WI38 (cell line): ENCODE measurements around the gene SIGLEC5.
A peak's percentile ranks its signal among the peaks of the same experiment; 100 is the strongest.

Experiments
- H3K4me3 ChIP-seq: 2 replicates; pipeline ENCODE4 v1.5.1; 2011; ENCODE audit warnings: low read depth, mild to moderate bottlenecking, control low read depth, low read length
- TF ChIP-seq, protein P1 (sequence below): IDR thresholded peaks from 2 replicates; pipeline ENCODE4 v1.5.1; 2012; ENCODE audit warnings: low read depth, mild to moderate bottlenecking, control low read depth, low read length

SIGLEC5 gene

DNA sequence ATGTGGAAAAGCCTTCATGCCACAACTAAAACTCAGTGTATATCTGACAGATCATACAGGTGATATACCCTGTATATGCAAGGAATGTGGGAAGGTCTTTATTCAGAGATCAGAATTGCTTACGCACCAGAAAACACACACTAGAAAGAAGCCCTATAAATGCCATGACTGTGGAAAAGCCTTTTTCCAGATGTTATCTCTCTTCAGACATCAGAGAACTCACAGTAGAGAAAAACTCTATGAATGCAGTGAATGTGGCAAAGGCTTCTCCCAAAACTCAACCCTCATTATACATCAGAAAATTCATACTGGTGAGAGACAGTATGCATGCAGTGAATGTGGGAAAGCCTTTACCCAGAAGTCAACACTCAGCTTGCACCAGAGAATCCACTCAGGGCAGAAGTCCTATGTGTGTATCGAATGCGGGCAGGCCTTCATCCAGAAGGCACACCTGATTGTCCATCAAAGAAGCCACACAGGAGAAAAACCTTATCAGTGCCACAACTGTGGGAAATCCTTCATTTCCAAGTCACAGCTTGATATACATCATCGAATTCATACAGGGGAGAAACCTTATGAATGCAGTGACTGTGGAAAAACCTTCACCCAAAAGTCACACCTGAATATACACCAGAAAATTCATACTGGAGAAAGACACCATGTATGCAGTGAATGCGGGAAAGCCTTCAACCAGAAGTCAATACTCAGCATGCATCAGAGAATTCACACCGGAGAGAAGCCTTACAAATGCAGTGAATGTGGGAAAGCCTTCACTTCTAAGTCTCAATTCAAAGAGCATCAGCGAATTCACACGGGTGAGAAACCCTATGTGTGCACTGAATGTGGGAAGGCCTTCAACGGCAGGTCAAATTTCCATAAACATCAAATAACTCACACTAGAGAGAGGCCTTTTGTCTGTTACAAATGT lies 42.7 kb downstream of the SIGLEC5 start:
- H3K4me3 ChIP-seq = no peak overlapping the region
- TF ChIP-seq, protein P1, sequence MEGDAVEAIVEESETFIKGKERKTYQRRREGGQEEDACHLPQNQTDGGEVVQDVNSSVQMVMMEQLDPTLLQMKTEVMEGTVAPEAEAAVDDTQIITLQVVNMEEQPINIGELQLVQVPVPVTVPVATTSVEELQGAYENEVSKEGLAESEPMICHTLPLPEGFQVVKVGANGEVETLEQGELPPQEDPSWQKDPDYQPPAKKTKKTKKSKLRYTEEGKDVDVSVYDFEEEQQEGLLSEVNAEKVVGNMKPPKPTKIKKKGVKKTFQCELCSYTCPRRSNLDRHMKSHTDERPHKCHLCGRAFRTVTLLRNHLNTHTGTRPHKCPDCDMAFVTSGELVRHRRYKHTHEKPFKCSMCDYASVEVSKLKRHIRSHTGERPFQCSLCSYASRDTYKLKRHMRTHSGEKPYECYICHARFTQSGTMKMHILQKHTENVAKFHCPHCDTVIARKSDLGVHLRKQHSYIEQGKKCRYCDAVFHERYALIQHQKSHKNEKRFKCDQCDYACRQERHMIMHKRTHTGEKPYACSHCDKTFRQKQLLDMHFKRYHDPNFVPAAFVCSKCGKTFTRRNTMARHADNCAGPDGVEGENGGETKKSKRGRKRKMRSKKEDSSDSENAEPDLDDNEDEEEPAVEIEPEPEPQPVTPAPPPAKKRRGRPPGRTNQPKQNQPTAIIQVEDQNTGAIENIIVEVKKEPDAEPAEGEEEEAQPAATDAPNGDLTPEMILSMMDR = no peak

DNA sequence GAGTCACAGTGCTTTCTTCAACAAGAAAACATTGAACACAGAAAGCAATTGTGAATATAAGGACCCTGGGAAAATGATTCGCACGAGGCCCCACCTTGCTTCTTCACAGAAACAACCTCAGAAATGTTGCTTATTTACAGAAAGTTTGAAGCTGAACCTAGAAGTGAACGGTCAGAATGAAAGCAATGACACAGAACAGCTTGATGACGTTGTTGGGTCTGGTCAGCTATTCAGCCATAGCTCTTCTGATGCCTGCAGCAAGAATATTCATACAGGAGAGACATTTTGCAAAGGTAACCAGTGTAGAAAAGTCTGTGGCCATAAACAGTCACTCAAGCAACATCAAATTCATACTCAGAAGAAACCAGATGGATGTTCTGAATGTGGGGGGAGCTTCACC lies 43.4 kb downstream of the SIGLEC5 start:
- TF ChIP-seq, protein P1 = no peak
- H3K4me3 ChIP-seq = no peak overlapping the region

DNA sequence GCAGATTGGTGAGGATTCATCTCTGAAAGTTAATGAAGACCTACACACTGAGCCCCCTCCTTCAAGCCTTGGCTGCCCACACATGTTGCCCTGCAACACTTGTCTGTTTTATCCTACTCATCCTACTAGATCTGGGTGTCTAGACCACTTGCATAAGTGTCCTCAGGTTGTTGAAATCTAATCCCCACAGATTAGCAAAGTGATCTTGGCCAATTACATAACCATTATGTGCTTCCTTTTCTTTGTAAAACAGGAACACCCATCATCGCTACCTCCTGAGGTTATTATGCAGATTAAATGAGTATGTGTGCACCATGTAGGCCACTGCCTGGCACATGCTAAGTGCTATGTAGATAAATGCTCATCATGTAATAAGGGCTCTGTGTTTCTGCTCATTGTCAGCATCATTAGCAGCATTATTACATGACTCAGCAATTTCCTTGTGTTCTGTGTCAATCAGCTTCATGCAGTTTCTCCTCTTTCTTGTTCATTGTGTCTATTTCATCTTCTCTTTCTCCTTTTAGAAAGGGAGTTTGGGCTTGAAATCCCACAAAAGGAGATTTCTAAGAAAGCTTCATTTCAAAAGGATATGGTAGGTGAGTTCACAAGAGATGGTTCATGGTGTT lies 44.0 kb downstream of the SIGLEC5 start:
- TF ChIP-seq, protein P1 = no peak
- no peak overlapping the region for H3K4me3 ChIP-seq

DNA sequence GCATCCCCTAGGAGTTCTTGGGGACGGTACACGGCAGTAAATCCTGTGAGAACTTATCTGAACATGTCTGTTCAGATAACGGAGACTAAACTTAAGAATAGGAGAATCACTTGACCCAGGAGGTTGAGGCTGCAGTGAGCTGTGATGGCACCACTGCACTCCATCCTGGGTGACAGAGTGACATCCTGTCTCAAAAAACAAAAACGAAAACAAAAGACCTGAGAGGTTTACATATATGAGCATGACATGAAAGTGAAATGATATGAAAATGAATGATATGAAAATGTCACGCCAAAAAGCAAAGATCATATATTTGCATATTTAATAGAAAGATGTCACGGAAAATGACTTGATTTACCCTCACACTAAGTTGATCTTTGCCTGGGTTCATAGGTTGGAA lies 53.4 kb downstream of the SIGLEC5 start:
- TF ChIP-seq, protein P1 = no peak
- H3K4me3 ChIP-seq = no peak overlapping the region

DNA sequence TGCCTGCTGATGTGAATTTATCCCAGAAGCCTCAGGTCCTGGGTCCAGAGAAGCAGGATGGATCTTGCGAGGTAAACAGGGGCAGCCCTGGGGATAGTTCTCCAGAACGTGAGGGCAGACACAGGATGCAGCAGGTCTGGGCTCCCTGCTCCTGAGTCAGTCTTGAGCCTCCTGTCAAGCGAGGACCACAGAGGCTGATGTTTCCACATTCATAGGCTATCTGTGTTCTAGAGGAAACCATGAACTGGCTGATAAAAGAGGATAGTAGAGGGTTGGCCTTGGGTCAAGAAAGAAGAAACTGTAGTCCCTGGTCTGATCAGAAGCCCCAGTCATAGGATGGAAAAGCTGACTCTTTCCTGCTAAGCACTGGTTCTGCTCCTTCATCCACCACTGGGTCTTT lies 56.9 kb downstream of the SIGLEC5 start:
- H3K4me3 ChIP-seq = peak overlapping the region; percentile 87
- TF ChIP-seq, protein P1 = no peak

DNA sequence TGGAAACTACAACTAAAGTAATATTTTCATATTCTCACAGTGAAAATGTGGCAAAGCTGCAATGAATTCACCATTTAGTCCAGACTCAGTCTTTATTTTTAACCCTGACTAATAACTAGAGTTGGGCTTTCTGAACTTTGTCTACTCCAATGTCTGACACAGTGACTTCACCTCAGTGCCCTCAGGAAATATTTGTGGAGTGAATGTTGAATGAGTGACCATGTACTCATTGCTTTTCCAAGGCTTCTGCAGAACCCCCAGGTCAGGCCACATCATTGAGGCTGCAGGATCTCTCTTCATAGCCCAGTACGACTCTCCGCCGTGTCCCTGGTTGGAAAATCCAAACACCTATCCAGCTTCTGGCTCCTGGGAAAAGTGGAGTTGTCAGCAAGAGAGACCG lies 57.3 kb downstream of the SIGLEC5 start:
- H3K4me3 ChIP-seq = peak overlapping the region; percentile 87
- TF ChIP-seq, protein P1 = no peak

DNA sequence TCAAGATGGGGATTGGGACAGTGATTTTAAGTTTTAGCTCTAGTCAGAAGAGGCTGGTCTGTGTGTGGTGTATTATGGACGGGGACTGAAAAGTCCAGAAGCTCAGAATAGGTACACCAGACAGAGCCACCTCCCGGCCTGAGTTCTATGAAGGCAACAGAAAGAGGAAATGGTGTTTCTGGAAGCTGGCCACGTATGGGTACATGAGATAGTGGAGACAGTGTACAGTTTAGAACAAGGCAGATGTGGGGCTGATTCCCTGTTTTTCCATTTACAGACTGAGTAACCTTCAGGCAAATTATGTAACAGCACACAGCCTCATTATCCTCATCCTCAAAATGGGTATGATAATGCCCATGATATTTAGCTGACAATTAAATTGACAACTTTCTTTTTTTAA lies 57.8 kb downstream of the SIGLEC5 start:
- H3K4me3 ChIP-seq = peak overlapping the region; percentile 87
- TF ChIP-seq, protein P1 = no peak
